Osteoblast (primary cell): ENCODE data around the gene ASB14. TPM values are rescaled to one million over a fixed set of nuclear protein-coding genes. Genes with fewer than 3 reads are reported as not detected.

Experiments
- DNase-seq: peaks from one replicate; pipeline ENCODE4 v3.0.0; 2011; ENCODE audit warnings: low spot score, mixed read lengths; ENCODE audit not compliant: insufficient read length; ENCODE audit errors: missing footprints
- H2AFZ ChIP-seq: 2 replicates; pipeline ENCODE4 v1.6.0; 2011; ENCODE audit warnings: mild to moderate bottlenecking, low read length
- H3K27ac ChIP-seq: 2 replicates; pipeline ENCODE4 v1.5.1; 2011; ENCODE audit warnings: mild to moderate bottlenecking, low read depth, low read length, moderate library complexity
- H3K27me3 ChIP-seq: 2 replicates; pipeline ENCODE4 v1.6.0; 2012; ENCODE audit warnings: mild to moderate bottlenecking, control low read depth, inconsistent platforms, low read length, moderate library complexity; ENCODE audit not compliant: insufficient read depth
- H3K36me3 ChIP-seq: 2 replicates; pipeline ENCODE4 v1.5.1; 2011; ENCODE audit warnings: mild to moderate bottlenecking, low read length, control low read depth, moderate library complexity; ENCODE audit not compliant: insufficient read depth
- H3K4me1 ChIP-seq: 2 replicates; pipeline ENCODE4 v1.5.1; 2011; ENCODE audit warnings: mild to moderate bottlenecking, low read length, control low read depth, moderate library complexity; ENCODE audit not compliant: insufficient read depth
- H3K4me2 ChIP-seq: 2 replicates; pipeline ENCODE4 v1.6.0; 2011; ENCODE audit warnings: mild to moderate bottlenecking, low read length; ENCODE audit not compliant: insufficient read depth
- H3K4me3 ChIP-seq: fragments of 200-600 bp; sonication (generic); 3 replicates; pipeline ENCODE4 v1.5.1; 2012; ENCODE audit warnings: mild to moderate bottlenecking, low read length, inconsistent platforms; ENCODE audit not compliant: insufficient read depth
- H3K79me2 ChIP-seq: 2 replicates; pipeline ENCODE4 v1.6.0; 2012; ENCODE audit warnings: mild to moderate bottlenecking, low read length, control low read depth, inconsistent platforms; ENCODE audit not compliant: insufficient read depth
- H3K9me3 ChIP-seq: 2 replicates; pipeline ENCODE4 v1.5.1; 2011; ENCODE audit warnings: low read depth, low read length, control low read depth
- H4K20me1 ChIP-seq: 2 replicates; pipeline ENCODE4 v1.6.0; 2012; ENCODE audit warnings: mild to moderate bottlenecking, low read length, control low read depth; ENCODE audit not compliant: insufficient read depth
- CTCF ChIP-seq: IDR thresholded peaks from 2 replicates; pipeline ENCODE4 v1.5.1; 2011; ENCODE audit warnings: mild to moderate bottlenecking, low read depth, low read length, moderate library complexity; ENCODE audit errors: extremely low read depth
- total RNA-seq: library from RNA; depleted of rRNA; stranded (reverse); fragments of >200 nt; gene quantifications from 2 replicates; pipeline ENCODE4 v1.2.3, GENCODE V29; 2012

ASB14 gene
- total RNA-seq, 1 donor, result not detected

DNA sequence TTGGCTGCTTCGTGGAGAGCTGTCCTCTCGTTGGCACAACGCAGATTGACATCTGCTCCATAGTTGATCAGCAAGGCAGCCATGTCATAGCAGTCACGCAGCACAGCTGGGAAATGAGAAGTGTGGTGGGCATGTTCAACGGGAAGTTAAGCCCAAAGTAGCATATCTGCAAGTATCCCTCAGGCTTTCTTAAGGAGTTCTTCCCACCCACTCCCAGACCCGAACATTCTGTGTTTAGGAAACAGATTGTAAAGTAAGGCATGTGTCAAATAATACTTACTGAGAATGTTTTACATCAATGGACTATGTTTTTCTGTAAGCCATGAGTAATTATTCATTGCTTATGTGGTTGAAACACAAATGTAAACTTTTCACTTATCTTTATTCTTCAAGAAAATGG, 9.2 kb downstream of the ASB14 start:
- Histone ChIP-seq H3K27me3 (no peaks in the 10 kb centered on the region), H3K4me1 (peaks cover 6% of the 10 kb centered on the region), H3K27ac (no peak overlapping the region), H3K36me3 (no peaks in the 10 kb centered on the region), H3K79me2 (no peaks in the 10 kb centered on the region), H3K4me3 (no peak overlapping the region), H3K4me2 (no peak overlapping the region), H3K9me3 (no peaks in the 10 kb centered on the region), H2AFZ (no peak overlapping the region), H4K20me1 (no peaks in the 10 kb centered on the region)
- TF ChIP-seq CTCF, result no peak
- no peak for DNase-seq

DNA sequence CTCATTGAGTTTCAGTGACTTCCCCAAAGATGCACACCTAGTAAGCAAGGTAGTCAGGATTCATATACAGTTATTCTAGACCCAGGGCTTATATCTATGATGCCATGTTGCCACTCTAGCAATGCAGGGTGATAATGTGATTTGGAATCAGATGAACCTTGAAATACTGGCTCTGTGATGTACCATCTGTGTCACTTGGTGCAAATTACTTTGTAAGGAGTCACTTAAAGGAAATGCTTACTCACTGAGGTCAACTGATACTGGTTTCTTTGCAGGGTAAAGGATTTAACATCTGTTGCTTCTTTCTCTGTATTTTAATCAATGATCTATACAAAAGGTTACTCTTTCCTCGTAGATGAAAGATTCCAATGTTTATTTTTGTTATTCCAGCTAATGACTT, 10.8 kb downstream of the ASB14 start:
- H3K4me1 ChIP-seq, result peaks cover 6% of the 10 kb centered on the region
- no peak for TF ChIP-seq CTCF
- no peak overlapping the region for H2AFZ ChIP-seq
- H3K79me2 ChIP-seq, result no peaks in the 10 kb centered on the region
- no peak overlapping the region for H3K4me3 ChIP-seq
- H3K9me3 ChIP-seq, result no peaks in the 10 kb centered on the region
- no peak for DNase-seq
- H3K27me3 ChIP-seq, result no peaks in the 10 kb centered on the region
- H4K20me1 ChIP-seq, result no peaks in the 10 kb centered on the region
- H3K27ac ChIP-seq, result no peak overlapping the region
- H3K4me2 ChIP-seq, result no peak overlapping the region
- no peaks in the 10 kb centered on the region for H3K36me3 ChIP-seq

GRCh38 chr3:57279685-57280084, 12.8 kb downstream of the ASB14 start:
- H3K36me3 ChIP-seq, result no peaks in the 10 kb centered on the region
- DNase-seq, result no peak
- no peaks in the 10 kb centered on the region for H3K79me2 ChIP-seq
- H2AFZ ChIP-seq, result no peak overlapping the region
- H3K27ac ChIP-seq, result no peak overlapping the region
- H3K9me3 ChIP-seq, result no peaks in the 10 kb centered on the region
- H3K4me2 ChIP-seq, result no peak overlapping the region
- H3K4me1 ChIP-seq, result peaks cover 6% of the 10 kb centered on the region
- no peak overlapping the region for H3K4me3 ChIP-seq
- no peak for TF ChIP-seq CTCF
- no peaks in the 10 kb centered on the region for H4K20me1 ChIP-seq
- H3K27me3 ChIP-seq, result no peaks in the 10 kb centered on the region

DNA sequence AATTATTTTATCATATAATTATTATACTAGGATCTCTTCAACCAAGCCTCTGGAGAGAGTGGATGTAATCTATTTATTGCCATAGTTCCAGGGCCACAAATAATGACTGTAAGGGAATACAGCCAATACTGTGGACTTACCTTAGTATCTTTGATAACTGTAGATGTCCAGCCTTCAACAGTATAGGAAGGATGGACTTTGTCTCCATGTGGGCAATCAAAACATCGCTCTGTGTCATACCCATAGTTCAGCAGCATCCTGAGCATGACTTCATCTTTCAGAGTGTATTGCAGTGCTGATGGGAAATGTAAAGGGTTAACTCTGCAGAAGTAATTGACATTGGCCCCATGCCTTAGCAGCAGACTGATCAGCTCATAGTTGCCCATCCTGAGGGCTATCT, 14.2 kb downstream of the ASB14 start:
- no peak overlapping the region for H3K4me2 ChIP-seq
- no peaks in the 10 kb centered on the region for H3K27me3 ChIP-seq
- no peak for DNase-seq
- H3K27ac ChIP-seq, result no peak overlapping the region
- no peak overlapping the region for H2AFZ ChIP-seq
- TF ChIP-seq CTCF, result no peak
- H3K4me3 ChIP-seq, result no peak overlapping the region
- H3K9me3 ChIP-seq, result no peaks in the 10 kb centered on the region
- no peaks in the 10 kb centered on the region for H4K20me1 ChIP-seq
- H3K4me1 ChIP-seq, result peaks cover 6% of the 10 kb centered on the region
- H3K79me2 ChIP-seq, result no peaks in the 10 kb centered on the region
- peaks cover 3% of the 10 kb centered on the region for H3K36me3 ChIP-seq
